Anterior cingulate cortex (tissue), 58 donors: Measurements from ENCODE around the gene HEY2.

ENCODE experiments used
- DNase-seq, 58 donors: peaks; one replicate each; lab custom pipeline; 2025; lab: John Stamatoyannopoulos, UW

The HEY2 gene

GRCh38 chr6:125742464-125743120, 6.8 kb upstream of the HEY2 start:
- DNase-seq = no peak

DNA sequence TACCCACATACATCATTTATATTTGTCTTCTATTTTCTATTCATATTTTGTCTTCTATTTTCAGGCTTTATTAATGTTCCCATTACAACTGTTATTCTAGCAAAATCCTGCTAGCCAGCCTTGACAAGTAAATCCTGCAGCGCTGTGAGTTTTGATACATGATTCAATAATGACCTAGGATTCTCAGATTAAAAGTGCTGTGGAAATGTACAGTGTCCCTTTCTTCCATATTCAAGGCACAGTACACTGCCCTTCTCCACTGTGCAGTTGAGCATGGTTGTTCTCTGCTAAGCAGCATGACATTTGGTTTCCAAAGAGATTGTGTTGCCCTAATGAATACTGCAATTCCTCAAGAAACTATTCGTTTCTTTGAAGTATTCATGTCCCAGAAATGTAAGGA, 5.8 kb upstream of the HEY2 start:
- peak in 1 of 58 donors; percentile 4 for DNase-seq

DNA sequence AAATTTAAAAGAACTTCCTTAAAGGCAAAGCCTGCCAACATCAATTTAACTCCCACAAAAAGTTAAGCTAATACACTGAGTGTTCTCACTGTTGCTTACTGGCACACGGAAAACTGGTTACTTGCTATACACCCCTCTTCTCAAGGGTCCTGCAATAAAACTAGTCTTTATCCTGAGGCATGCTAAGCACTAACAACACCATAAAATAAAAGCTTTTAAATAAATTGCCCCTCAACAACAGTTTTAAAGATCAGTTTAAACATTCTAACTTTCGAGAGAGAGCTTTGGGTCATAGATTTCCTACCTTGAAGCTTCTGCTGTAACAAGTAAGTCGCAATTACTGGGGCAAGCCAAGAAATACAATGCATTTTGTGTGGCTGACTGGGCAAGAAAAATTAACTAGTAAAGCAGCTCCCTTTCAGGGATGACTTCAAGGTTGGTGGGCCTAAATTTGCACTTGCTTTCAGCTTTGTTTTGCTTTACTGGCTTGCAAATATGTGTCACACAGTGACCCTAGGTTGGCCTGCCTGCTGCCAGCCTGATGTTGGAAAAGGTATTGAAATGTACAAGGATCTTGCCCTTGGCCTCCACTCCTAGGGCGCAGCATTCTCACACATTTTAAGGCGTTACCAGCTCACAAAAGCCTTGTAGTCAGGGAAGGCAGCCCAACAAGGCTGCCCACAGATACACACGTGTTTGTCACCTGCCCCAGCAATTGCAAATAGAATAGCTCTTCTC, 4.0 kb upstream of the HEY2 start:
- peak in 11 of 58 donors; percentile 4 to 44 (median 21) for DNase-seq

GRCh38 chr6:125746019-125746414, 3.4 kb upstream of the HEY2 start:
- DNase-seq = no peak

GRCh38 chr6:125746731-125747588, 2.5 kb upstream of the HEY2 start:
- DNase-seq = peak in 39 of 58 donors; percentile 8 to 72 (median 42)

GRCh38 chr6:125747589-125748405, 1.6 kb upstream of the HEY2 start:
- peak in 32 of 58 donors; percentile 8 to 77 (median 38) for DNase-seq

- DNase-seq = peak in 14 of 58 donors; percentile 33 to 77 (median 56)
Measured at GRCh38 chr6:125748406-125749172, 843 bp upstream of the HEY2 start.

DNA sequence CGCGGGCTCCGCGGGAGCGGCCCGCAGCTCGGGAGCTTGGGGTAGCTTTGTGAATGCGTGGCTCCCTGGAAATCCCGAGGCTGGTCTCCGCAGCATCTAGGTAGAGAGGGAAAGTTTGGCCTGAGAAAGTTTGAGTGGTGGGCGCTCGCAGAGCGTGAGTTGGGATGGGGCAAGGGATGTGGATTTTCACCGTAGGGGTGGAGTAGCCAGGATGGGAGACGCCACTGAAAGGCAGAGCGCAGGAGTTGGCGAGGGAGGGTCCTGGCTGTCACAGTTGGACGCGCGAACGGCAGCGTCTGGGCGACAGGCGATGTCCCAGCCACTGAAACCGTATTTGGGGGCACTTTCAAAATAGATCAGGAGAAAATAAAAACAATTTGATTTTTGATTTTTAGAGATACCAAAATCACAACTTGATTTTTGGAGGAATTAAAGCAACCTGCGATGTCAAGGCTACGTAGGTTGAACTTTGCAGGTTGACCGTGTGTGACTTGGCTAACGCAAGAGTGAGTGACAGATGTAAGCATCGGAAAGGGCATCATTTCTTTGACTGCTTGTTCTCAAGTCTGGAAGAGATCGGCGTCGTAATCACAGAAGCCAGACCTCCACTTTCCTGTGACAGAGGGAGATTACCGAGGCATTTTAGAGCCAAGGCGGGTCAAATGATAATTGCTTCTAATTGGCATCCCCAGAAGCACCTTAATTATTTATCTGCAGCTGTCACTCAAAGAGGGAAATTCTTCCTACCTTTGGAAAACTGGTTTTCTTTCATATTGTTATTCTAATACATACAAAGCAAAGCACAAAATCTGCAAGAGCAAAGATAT, 646 bp downstream of the HEY2 start:
- DNase-seq = peak in 9 of 58 donors; percentile 26 to 61 (median 51)

GRCh38 chr6:125750692-125751333, 1.4 kb downstream of the HEY2 start:
- DNase-seq = no peak

DNA sequence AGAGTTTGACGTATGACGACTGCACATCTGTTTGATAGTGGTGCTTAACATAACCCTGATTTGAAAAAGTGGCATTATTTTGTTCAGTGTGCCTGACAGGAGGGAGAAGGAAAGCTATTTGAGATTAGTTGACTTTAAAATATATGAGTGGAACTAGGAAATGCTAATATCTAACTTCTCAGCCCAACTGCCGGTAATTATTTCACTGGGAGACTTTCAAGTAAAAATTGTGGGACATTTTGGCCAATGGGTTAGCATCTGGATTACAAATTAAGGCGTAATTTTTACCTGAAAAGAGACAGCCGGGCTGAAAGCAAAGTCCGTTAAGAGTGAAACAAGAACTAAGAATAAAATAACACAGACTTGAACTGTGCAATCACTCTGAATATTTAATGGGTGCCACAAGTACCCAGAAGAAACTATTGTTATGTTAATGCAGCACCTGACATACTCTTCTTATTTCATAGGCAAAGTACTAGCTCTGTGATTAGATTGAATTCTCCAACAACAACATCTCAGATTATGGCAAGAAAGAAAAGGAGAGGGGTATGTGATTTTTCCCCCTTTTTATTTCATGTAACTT, 2.0 kb downstream of the HEY2 start:
- no peak for DNase-seq

GRCh38 chr6:125752773-125753172, 3.3 kb downstream of the HEY2 start:
- no peak for DNase-seq

- DNase-seq = peak in 2 of 58 donors; percentile 11 to 55
Measured at GRCh38 chr6:125753218-125753936, 3.9 kb downstream of the HEY2 start.

GRCh38 chr6:125753937-125754259, 4.5 kb downstream of the HEY2 start:
- no peak for DNase-seq

- peak in 1 of 58 donors; percentile 7 for DNase-seq
Measured at GRCh38 chr6:125754566-125754965, 5.1 kb downstream of the HEY2 start.

- DNase-seq = no peak
Measured at GRCh38 chr6:125759184-125759902, 9.9 kb downstream of the HEY2 start.

DNA sequence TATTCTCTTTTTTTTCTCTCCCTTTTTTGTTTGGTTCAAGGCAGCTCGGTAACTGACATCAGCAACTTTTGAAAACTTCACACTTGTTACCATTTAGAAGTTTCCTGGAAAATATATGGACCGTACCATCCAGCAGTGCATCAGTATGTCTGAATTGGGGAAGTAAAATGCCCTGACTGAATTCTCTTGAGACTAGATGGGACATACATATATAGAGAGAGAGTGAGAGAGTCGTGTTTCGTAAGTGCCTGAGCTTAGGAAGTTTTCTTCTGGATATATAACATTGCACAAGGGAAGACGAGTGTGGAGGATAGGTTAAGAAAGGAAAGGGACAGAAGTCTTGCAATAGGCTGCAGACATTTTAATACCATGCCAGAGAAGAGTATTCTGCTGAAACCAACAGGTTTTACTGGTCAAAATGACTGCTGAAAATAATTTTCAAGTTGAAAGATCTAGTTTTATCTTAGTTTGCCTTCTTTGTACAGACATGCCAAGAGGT, 10.6 kb downstream of the HEY2 start:
- DNase-seq = no peak
